Measurements from ENCODE around the gene XPC.

- TF ChIP-seq CTCF (IDR thresholded peaks at IDR 0.05) (no peak), POLR2AphosphoS5 (IDR thresholded peaks at IDR 0.05) (no peak), POLR2A (IDR thresholded peaks at IDR 0.05) (no peak), EP300 (IDR thresholded peaks at IDR 0.05) (no peak)
These were observed 47.7 kb downstream of the XPC start for GRCh38 chr3:14130707-14131106.
